Osteocyte (in vitro differentiated cells): ENCODE data around the gene TGFBR1. TPM values are rescaled to one million over a fixed set of nuclear protein-coding genes. Genes with fewer than 3 reads are reported as not detected.

Experiments used
- DNase-seq: peaks from one replicate; pipeline ENCODE4 v3.0.0; 2021; ENCODE audit warnings: mixed read lengths; ENCODE audit not compliant: unreplicated experiment; ENCODE audit errors: extremely low spot score
- H3K27ac Mint-ChIP-seq: one replicate; pipeline ENCODE4 v1.8.0; 2021; ENCODE audit warnings: mild to moderate bottlenecking, mixed read lengths; ENCODE audit not compliant: unreplicated experiment
- H3K27me3 Mint-ChIP-seq: one replicate; pipeline ENCODE4 v1.8.0; 2021; ENCODE audit warnings: mixed read lengths; ENCODE audit not compliant: unreplicated experiment
- H3K36me3 Mint-ChIP-seq: one replicate; pipeline ENCODE4 v1.8.0; 2021; ENCODE audit warnings: mixed read lengths; ENCODE audit not compliant: unreplicated experiment
- H3K4me1 Mint-ChIP-seq: one replicate; pipeline ENCODE4 v1.8.0; 2021; ENCODE audit warnings: mixed read lengths; ENCODE audit not compliant: unreplicated experiment
- H3K4me3 Mint-ChIP-seq: one replicate; pipeline ENCODE4 v1.8.0; 2021; ENCODE audit warnings: mild to moderate bottlenecking, moderate library complexity, mixed read lengths; ENCODE audit not compliant: unreplicated experiment
- H3K9me3 Mint-ChIP-seq: one replicate; pipeline ENCODE4 v1.8.0; 2021; ENCODE audit warnings: mixed read lengths; ENCODE audit not compliant: unreplicated experiment
- CTCF ChIP-seq: fragments of 200-600 bp; sonication (generic); IDR thresholded peaks from 2 replicates; pipeline ENCODE4 v1.5.0; 2021; ENCODE audit warnings: antibody characterized with exemption, mild to moderate bottlenecking, moderate library complexity
- total RNA-seq: library from RNA; stranded (reverse); gene quantifications from 2 replicates; pipeline ENCODE4 v1.2.1, GENCODE V29; 2021

The TGFBR1 gene
- total RNA-seq, 1 donor from 2014 or later, result 56.7 TPM

- no peaks in the 10 kb centered on the region for H3K9me3 Mint-ChIP-seq
- H3K27ac Mint-ChIP-seq, result no peak overlapping the region
- peak; percentile 73 for TF ChIP-seq CTCF
- no peak for DNase-seq
- no peaks in the 10 kb centered on the region for H3K4me1 Mint-ChIP-seq
- no peaks in the 10 kb centered on the region for H3K36me3 Mint-ChIP-seq
- peaks cover 56% of the 10 kb centered on the region for H3K27me3 Mint-ChIP-seq
- no peak overlapping the region for H3K4me3 Mint-ChIP-seq
Measured at GRCh38 chr9:99162759-99163364, 57.9 kb downstream of the TGFBR1 start.

- H3K36me3 Mint-ChIP-seq, result no peaks in the 10 kb centered on the region
- no peak overlapping the region for H3K4me3 Mint-ChIP-seq
- H3K27me3 Mint-ChIP-seq, result peaks cover 55% of the 10 kb centered on the region
- no peak for TF ChIP-seq CTCF
- DNase-seq, result no peak
- no peaks in the 10 kb centered on the region for H3K9me3 Mint-ChIP-seq
- peaks cover 2% of the 10 kb centered on the region for H3K4me1 Mint-ChIP-seq
- H3K27ac Mint-ChIP-seq, result no peak overlapping the region
Measured at GRCh38 chr9:99166149-99166548, 61.2 kb downstream of the TGFBR1 start.

- DNase-seq, result no peak
- Mint-ChIP-seq H3K9me3 (no peaks in the 10 kb centered on the region), H3K27me3 (peaks cover 57% of the 10 kb centered on the region), H3K36me3 (no peaks in the 10 kb centered on the region), H3K27ac (no peak overlapping the region), H3K4me1 (peaks cover 2% of the 10 kb centered on the region), H3K4me3 (no peak overlapping the region)
- TF ChIP-seq CTCF, result no peak
Measured at GRCh38 chr9:99167119-99167518, 62.2 kb downstream of the TGFBR1 start.

- H3K27ac Mint-ChIP-seq, result no peak overlapping the region
- peaks cover 59% of the 10 kb centered on the region for H3K27me3 Mint-ChIP-seq
- no peak for TF ChIP-seq CTCF
Measured at GRCh38 chr9:99167694-99168093, 62.8 kb downstream of the TGFBR1 start.

GRCh38 chr9:99169086-99169485 is 64.2 kb downstream of the TGFBR1 start:
- Mint-ChIP-seq H3K27ac (no peak overlapping the region), H3K27me3 (peaks cover 67% of the 10 kb centered on the region), H3K4me3 (no peak overlapping the region), H3K9me3 (no peaks in the 10 kb centered on the region), H3K36me3 (no peaks in the 10 kb centered on the region), H3K4me1 (peaks cover 2% of the 10 kb centered on the region)
- no peak for DNase-seq
- TF ChIP-seq CTCF, result no peak

More at GRCh38 chr9:99167694-99168093, 62.8 kb downstream of the TGFBR1 start:
- no peaks in the 10 kb centered on the region for H3K36me3 Mint-ChIP-seq
- peaks cover 2% of the 10 kb centered on the region for H3K4me1 Mint-ChIP-seq
- no peak overlapping the region for H3K4me3 Mint-ChIP-seq
- H3K9me3 Mint-ChIP-seq, result no peaks in the 10 kb centered on the region
- no peak for DNase-seq
